ENCODE results near the gene GALNTL6. TPM values are rescaled to one million over a fixed set of nuclear protein-coding genes. Genes with fewer than 3 reads are reported as not detected.
"Not testable (repeated sequence)": the region's sequence is repeated elsewhere in the genome, so short reads cannot be mapped to it uniquely, and the experiment has no call there.

GALNTL6 gene
- total RNA-seq, 1 donor from 2014 or later, result 2.1 TPM

- H3K9ac ChIP-seq (ENCODE audit: low read depth in 1 of 3, low read length in 3 of 3), result no peak overlapping the region
- H3K27ac ChIP-seq (ENCODE audit: low read depth, low read length), result no peak overlapping the region
- H3K27me3 ChIP-seq (ENCODE audit: control insufficient read depth in 3 of 3, insufficient read depth in 3 of 3, low read length in 3 of 3), result no peaks in the 10 kb centered on the region
- no peaks in the 10 kb centered on the region for H3K4me1 ChIP-seq (ENCODE audit: control insufficient read depth in 3 of 3, insufficient read depth in 3 of 3, low read length in 3 of 3)
- no peak overlapping the region for H3K4me3 ChIP-seq (ENCODE audit: low read length in 3 of 3)
- peaks cover 0 to 4% (median 0%) of the 10 kb centered on the region in 3 donors for H3K9me3 ChIP-seq (ENCODE audit: control insufficient read depth in 3 of 3, low read length in 3 of 3)
- H3K36me3 ChIP-seq (ENCODE audit: control insufficient read depth in 3 of 3, insufficient read depth in 3 of 3, low read length in 3 of 3), result no peaks in the 10 kb centered on the region
These were observed 1068.4 kb downstream of the GALNTL6 start for GRCh38 chr4:172881645-172882044.

GRCh38 chr4:172887358-172887757 lies 1074.2 kb downstream of the GALNTL6 start:
- H3K9me3 ChIP-seq (ENCODE audit: control insufficient read depth in 3 of 3, low read length in 3 of 3); H3K36me3 ChIP-seq (ENCODE audit: control insufficient read depth in 3 of 3, insufficient read depth in 3 of 3, low read length in 3 of 3); H3K27ac ChIP-seq (ENCODE audit: low read depth, low read length); H3K4me1 ChIP-seq (ENCODE audit: control insufficient read depth in 3 of 3, insufficient read depth in 3 of 3, low read length in 3 of 3); H3K9ac ChIP-seq (ENCODE audit: low read depth in 1 of 3, low read length in 3 of 3); H3K27me3 ChIP-seq (ENCODE audit: control insufficient read depth in 3 of 3, insufficient read depth in 3 of 3, low read length in 3 of 3); H3K4me3 ChIP-seq (ENCODE audit: low read length in 3 of 3): not testable (repeated sequence)

GRCh38 chr4:172887959-172888358 lies 1074.8 kb downstream of the GALNTL6 start:
- Histone ChIP-seq H3K27ac (ENCODE audit: low read depth, low read length) (no peak overlapping the region), H3K36me3 (ENCODE audit: control insufficient read depth in 3 of 3, insufficient read depth in 3 of 3, low read length in 3 of 3) (no peaks in the 10 kb centered on the region), H3K27me3 (ENCODE audit: control insufficient read depth in 3 of 3, insufficient read depth in 3 of 3, low read length in 3 of 3) (no peaks in the 10 kb centered on the region), H3K9me3 (ENCODE audit: control insufficient read depth in 3 of 3, low read length in 3 of 3) (peaks cover 0 to 2% (median 0%) of the 10 kb centered on the region in 3 donors), H3K4me3 (ENCODE audit: low read length in 3 of 3) (no peak overlapping the region), H3K4me1 (ENCODE audit: control insufficient read depth in 3 of 3, insufficient read depth in 3 of 3, low read length in 3 of 3) (no peaks in the 10 kb centered on the region), H3K9ac (ENCODE audit: low read depth in 1 of 3, low read length in 3 of 3) (no peak overlapping the region)

GRCh38 chr4:172892300-172892699 lies 1079.1 kb downstream of the GALNTL6 start:
- H3K9me3 ChIP-seq (ENCODE audit: control insufficient read depth in 3 of 3, low read length in 3 of 3), result peaks cover 0 to 4% (median 4%) of the 10 kb centered on the region in 3 donors
- no peaks in the 10 kb centered on the region for H3K4me1 ChIP-seq (ENCODE audit: control insufficient read depth in 3 of 3, insufficient read depth in 3 of 3, low read length in 3 of 3)
- H3K27me3 ChIP-seq (ENCODE audit: control insufficient read depth in 3 of 3, insufficient read depth in 3 of 3, low read length in 3 of 3), result no peaks in the 10 kb centered on the region
- no peak overlapping the region for H3K27ac ChIP-seq (ENCODE audit: low read depth, low read length)
- H3K9ac ChIP-seq (ENCODE audit: low read depth in 1 of 3, low read length in 3 of 3), result no peak overlapping the region
- no peaks in the 10 kb centered on the region for H3K36me3 ChIP-seq (ENCODE audit: control insufficient read depth in 3 of 3, insufficient read depth in 3 of 3, low read length in 3 of 3)
- H3K4me3 ChIP-seq (ENCODE audit: low read length in 3 of 3), result no peak overlapping the region

GRCh38 chr4:172895699-172896098 lies 1082.5 kb downstream of the GALNTL6 start:
- H3K4me1 ChIP-seq (ENCODE audit: control insufficient read depth in 3 of 3, insufficient read depth in 3 of 3, low read length in 3 of 3), result no peaks in the 10 kb centered on the region
- peaks cover 0 to 4% (median 4%) of the 10 kb centered on the region in 3 donors for H3K9me3 ChIP-seq (ENCODE audit: control insufficient read depth in 3 of 3, low read length in 3 of 3)
- no peak overlapping the region for H3K4me3 ChIP-seq (ENCODE audit: low read length in 3 of 3)
- no peaks in the 10 kb centered on the region for H3K36me3 ChIP-seq (ENCODE audit: control insufficient read depth in 3 of 3, insufficient read depth in 3 of 3, low read length in 3 of 3)
- no peak overlapping the region for H3K9ac ChIP-seq (ENCODE audit: low read depth in 1 of 3, low read length in 3 of 3)
- no peak overlapping the region for H3K27ac ChIP-seq (ENCODE audit: low read depth, low read length)
- H3K27me3 ChIP-seq (ENCODE audit: control insufficient read depth in 3 of 3, insufficient read depth in 3 of 3, low read length in 3 of 3), result no peaks in the 10 kb centered on the region

GRCh38 chr4:172897046-172897445 lies 1083.8 kb downstream of the GALNTL6 start:
- Histone ChIP-seq H3K27ac (ENCODE audit: low read depth, low read length) (no peak overlapping the region), H3K9ac (ENCODE audit: low read depth in 1 of 3, low read length in 3 of 3) (no peak overlapping the region), H3K4me1 (ENCODE audit: control insufficient read depth in 3 of 3, insufficient read depth in 3 of 3, low read length in 3 of 3) (no peaks in the 10 kb centered on the region), H3K4me3 (ENCODE audit: low read length in 3 of 3) (no peak overlapping the region), H3K9me3 (ENCODE audit: control insufficient read depth in 3 of 3, low read length in 3 of 3) (peaks cover 0 to 4% (median 4%) of the 10 kb centered on the region in 3 donors), H3K27me3 (ENCODE audit: control insufficient read depth in 3 of 3, insufficient read depth in 3 of 3, low read length in 3 of 3) (no peaks in the 10 kb centered on the region), H3K36me3 (ENCODE audit: control insufficient read depth in 3 of 3, insufficient read depth in 3 of 3, low read length in 3 of 3) (no peaks in the 10 kb centered on the region)

- H3K27ac ChIP-seq (ENCODE audit: low read depth, low read length), result no peak overlapping the region
- no peak overlapping the region for H3K4me3 ChIP-seq (ENCODE audit: low read length in 3 of 3)
- no peaks in the 10 kb centered on the region for H3K4me1 ChIP-seq (ENCODE audit: control insufficient read depth in 3 of 3, insufficient read depth in 3 of 3, low read length in 3 of 3)
- H3K27me3 ChIP-seq (ENCODE audit: control insufficient read depth in 3 of 3, insufficient read depth in 3 of 3, low read length in 3 of 3), result no peaks in the 10 kb centered on the region
- H3K36me3 ChIP-seq (ENCODE audit: control insufficient read depth in 3 of 3, insufficient read depth in 3 of 3, low read length in 3 of 3), result no peaks in the 10 kb centered on the region
- H3K9me3 ChIP-seq (ENCODE audit: control insufficient read depth in 3 of 3, low read length in 3 of 3), result peaks cover 0 to 4% (median 4%) of the 10 kb centered on the region in 3 donors
- no peak overlapping the region for H3K9ac ChIP-seq (ENCODE audit: low read depth in 1 of 3, low read length in 3 of 3)
These were observed 1085.5 kb downstream of the GALNTL6 start for GRCh38 chr4:172898715-172899114.

GRCh38 chr4:172899861-172900260 lies 1086.7 kb downstream of the GALNTL6 start:
- no peak overlapping the region for H3K9ac ChIP-seq (ENCODE audit: low read depth in 1 of 3, low read length in 3 of 3)
- H3K9me3 ChIP-seq (ENCODE audit: control insufficient read depth in 3 of 3, low read length in 3 of 3), result peaks cover 0 to 4% (median 4%) of the 10 kb centered on the region in 3 donors
- no peak overlapping the region for H3K27ac ChIP-seq (ENCODE audit: low read depth, low read length)
- H3K4me1 ChIP-seq (ENCODE audit: control insufficient read depth in 3 of 3, insufficient read depth in 3 of 3, low read length in 3 of 3), result no peaks in the 10 kb centered on the region
- H3K27me3 ChIP-seq (ENCODE audit: control insufficient read depth in 3 of 3, insufficient read depth in 3 of 3, low read length in 3 of 3), result no peaks in the 10 kb centered on the region
- H3K36me3 ChIP-seq (ENCODE audit: control insufficient read depth in 3 of 3, insufficient read depth in 3 of 3, low read length in 3 of 3), result no peaks in the 10 kb centered on the region
- no peak overlapping the region for H3K4me3 ChIP-seq (ENCODE audit: low read length in 3 of 3)

GRCh38 chr4:172900900-172901299 lies 1087.7 kb downstream of the GALNTL6 start:
- Histone ChIP-seq H3K27me3 (ENCODE audit: control insufficient read depth in 3 of 3, insufficient read depth in 3 of 3, low read length in 3 of 3) (no peaks in the 10 kb centered on the region), H3K4me3 (ENCODE audit: low read length in 3 of 3) (no peak overlapping the region), H3K4me1 (ENCODE audit: control insufficient read depth in 3 of 3, insufficient read depth in 3 of 3, low read length in 3 of 3) (no peaks in the 10 kb centered on the region), H3K36me3 (ENCODE audit: control insufficient read depth in 3 of 3, insufficient read depth in 3 of 3, low read length in 3 of 3) (no peaks in the 10 kb centered on the region), H3K27ac (ENCODE audit: low read depth, low read length) (no peak overlapping the region), H3K9ac (ENCODE audit: low read depth in 1 of 3, low read length in 3 of 3) (no peak overlapping the region), H3K9me3 (ENCODE audit: control insufficient read depth in 3 of 3, low read length in 3 of 3) (peaks cover 0 to 4% (median 4%) of the 10 kb centered on the region in 3 donors)

- H3K27ac ChIP-seq (ENCODE audit: low read depth, low read length); H3K9ac ChIP-seq (ENCODE audit: low read depth in 1 of 3, low read length in 3 of 3); H3K36me3 ChIP-seq (ENCODE audit: control insufficient read depth in 3 of 3, insufficient read depth in 3 of 3, low read length in 3 of 3); H3K27me3 ChIP-seq (ENCODE audit: control insufficient read depth in 3 of 3, insufficient read depth in 3 of 3, low read length in 3 of 3); H3K9me3 ChIP-seq (ENCODE audit: control insufficient read depth in 3 of 3, low read length in 3 of 3); H3K4me3 ChIP-seq (ENCODE audit: low read length in 3 of 3); H3K4me1 ChIP-seq (ENCODE audit: control insufficient read depth in 3 of 3, insufficient read depth in 3 of 3, low read length in 3 of 3): not testable (repeated sequence)
These were observed 1099.3 kb downstream of the GALNTL6 start for GRCh38 chr4:172912468-172912867.

- not testable (repeated sequence) for H3K9ac ChIP-seq (ENCODE audit: low read depth in 1 of 3, low read length in 3 of 3); H3K27me3 ChIP-seq (ENCODE audit: control insufficient read depth in 3 of 3, insufficient read depth in 3 of 3, low read length in 3 of 3); H3K4me3 ChIP-seq (ENCODE audit: low read length in 3 of 3); H3K9me3 ChIP-seq (ENCODE audit: control insufficient read depth in 3 of 3, low read length in 3 of 3); H3K27ac ChIP-seq (ENCODE audit: low read depth, low read length); H3K36me3 ChIP-seq (ENCODE audit: control insufficient read depth in 3 of 3, insufficient read depth in 3 of 3, low read length in 3 of 3); H3K4me1 ChIP-seq (ENCODE audit: control insufficient read depth in 3 of 3, insufficient read depth in 3 of 3, low read length in 3 of 3)
These were observed 1104.2 kb downstream of the GALNTL6 start for GRCh38 chr4:172917403-172917802.

All from skeletal muscle tissue (tissue), 4 donors.